HepG2 (cell line): ENCODE measurements around the gene CDK14. TPM values are rescaled to one million over a fixed set of nuclear protein-coding genes. Genes with fewer than 3 reads are reported as not detected.

Source experiments
- ARID3A ChIP-seq: IDR thresholded peaks from 2 replicates; pipeline ENCODE4 v1.6.1; 2012; ENCODE audit warnings: low read depth, low read length, improper control_type of control experiment
- CBX5 ChIP-seq: sonication (generic); formaldehyde crosslinking; IDR thresholded peaks from 2 replicates; pipeline ENCODE4 v1.4.0; 2020; ENCODE audit warnings: missing genetic modification reagents, borderline replicate concordance
- HMG20A ChIP-seq: IDR thresholded peaks from 2 replicates; pipeline ENCODE4 v1.6.1; 2016; ENCODE audit warnings: borderline replicate concordance
- ZFP36 ChIP-seq: fragments of 150-350 bp; IDR thresholded peaks from 2 replicates; pipeline ENCODE4 v1.6.1; 2018; ENCODE audit warnings: borderline replicate concordance, low read length, low read depth; ENCODE audit not compliant: partially characterized antibody
- ZNF142 ChIP-seq: sonication (generic); formaldehyde crosslinking; IDR thresholded peaks from 2 replicates; pipeline ENCODE4 v1.4.0; 2020; ENCODE audit warnings: missing genetic modification reagents
- ZSCAN9 ChIP-seq: IDR thresholded peaks from 2 replicates; pipeline ENCODE4 v1.6.1; 2016; ENCODE audit warnings: borderline replicate concordance
- polyA plus RNA-seq, 8 experiments: library from polyadenylated mRNA; depleted of rRNA in 3 of 8; stranded (reverse) in 7 of 8; unstranded in 1 of 8; fragments of >200 nt; fragmentation: Illumina TruSeq in 4 of 8; extraction: Trizol in 4 of 8; gene quantifications; 2 replicates each; pipeline versions ENCODE4 v1.2.1 to v1.2.3, GENCODE V29; 2011 to 2016; ENCODE audit warnings: low read depth in 4 of 8, missing spikeins in 1 of 8, mixed read lengths in 1 of 8; ENCODE audit not compliant: insufficient read depth in 1 of 8
- total RNA-seq, 5 experiments: library from RNA; depleted of rRNA; stranded (reverse); fragments of >200 nt; fragmentation: Illumina TruSeq; extraction: Trizol; gene quantifications; 2 replicates each; pipeline ENCODE4 v1.2.3, GENCODE V29; 2016; ENCODE audit warnings: low read depth in 1 of 5

The CDK14 gene
- total and polyA plus RNA-seq, 2 of the 13 experiments (the other 11 are each of a cell fraction or from before 2014, with no cell fraction given), result 0.26 to 0.71 TPM

- TF ChIP-seq CBX5 (CRISPR knock-in tag), result no peak
- no peak for TF ChIP-seq ZNF142 (CRISPR knock-in tag)
- no peak for TF ChIP-seq HMG20A
- TF ChIP-seq ZSCAN9 (CRISPR knock-in tag), result no peak
- TF ChIP-seq ZFP36, result no peak
- no peak for TF ChIP-seq ARID3A
Observed at GRCh38 chr7:90574146-90574819, 21.8 kb upstream of the CDK14 start (continued).
